Measurements from ENCODE around the gene SERPINB2. TPM values are rescaled to one million over a fixed set of nuclear protein-coding genes. Genes with fewer than 3 reads are reported as not detected.

Gene SERPINB2, protein sequence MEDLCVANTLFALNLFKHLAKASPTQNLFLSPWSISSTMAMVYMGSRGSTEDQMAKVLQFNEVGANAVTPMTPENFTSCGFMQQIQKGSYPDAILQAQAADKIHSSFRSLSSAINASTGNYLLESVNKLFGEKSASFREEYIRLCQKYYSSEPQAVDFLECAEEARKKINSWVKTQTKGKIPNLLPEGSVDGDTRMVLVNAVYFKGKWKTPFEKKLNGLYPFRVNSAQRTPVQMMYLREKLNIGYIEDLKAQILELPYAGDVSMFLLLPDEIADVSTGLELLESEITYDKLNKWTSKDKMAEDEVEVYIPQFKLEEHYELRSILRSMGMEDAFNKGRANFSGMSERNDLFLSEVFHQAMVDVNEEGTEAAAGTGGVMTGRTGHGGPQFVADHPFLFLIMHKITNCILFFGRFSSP
- polyA plus RNA-seq (2013, experiment 1 of 2) = 0.11 TPM
- polyA plus RNA-seq (2013, experiment 2 of 2) = 0.21 TPM

DNA sequence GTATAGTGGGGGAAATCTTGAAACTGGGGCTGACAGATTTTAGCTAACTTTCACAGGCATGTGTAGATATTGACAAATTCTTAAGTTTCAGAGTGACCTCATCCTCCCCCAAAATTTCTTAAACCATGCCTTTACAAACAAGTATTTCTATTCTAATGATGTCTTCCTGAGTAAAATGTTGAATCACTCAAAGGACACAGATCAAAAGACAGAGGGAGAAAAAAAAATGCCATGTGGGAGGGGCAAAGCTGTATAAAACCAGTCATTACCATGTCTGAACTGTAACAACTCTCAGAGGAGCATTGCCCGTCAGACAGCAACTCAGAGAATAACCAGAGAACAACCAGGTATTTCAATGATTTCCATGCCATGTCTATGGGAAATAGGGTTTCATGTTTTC lies at the start of gene SERPINB2:
SERPINB2 (plus strand) TSS at position 282 of the 400 bp plus-strand sequence. CDS start 3,740 bp downstream, outside the sequence.
- DNase-seq = no peak
- Histone ChIP-seq H2BK5ac (ENCODE audit: low read depth, low read length, poor library complexity, severe bottlenecking) (no peak within 1 kb of the TSS), H2BK120ac (ENCODE audit: low read depth, low read length) (no peak within 1 kb of the TSS), H3K36me3 (ENCODE audit: control insufficient read depth in 1 of 2, insufficient read depth in 2 of 2, low read depth in 1 of 2, low read length in 2 of 2) (no peaks in the 10 kb centered on the region), H4K8ac (ENCODE audit: low read length) (no peak within 1 kb of the TSS), H3K4ac (ENCODE audit: low read depth in 1 of 2, low read length in 2 of 2) (no peak within 1 kb of the TSS), H3K27me3 (ENCODE audit: control insufficient read depth in 1 of 2, insufficient read depth in 1 of 2, low read length in 2 of 2) (no peaks in the 10 kb centered on the region), H4K91ac (ENCODE audit: low read length) (no peak within 1 kb of the TSS), H3K18ac (ENCODE audit: low read depth in 1 of 2, low read length in 2 of 2) (no peak within 1 kb of the TSS), H2BK12ac (ENCODE audit: low read length in 2 of 2) (no peak within 1 kb of the TSS), H3K27ac (ENCODE audit: low read length, poor library complexity, severe bottlenecking) (no peak within 1 kb of the TSS), H3K23ac (ENCODE audit: low read length in 2 of 2) (no peak within 1 kb of the TSS), H3K9me3 (ENCODE audit: control insufficient read depth, low read length) (no peaks in the 10 kb centered on the region), H3K9ac (ENCODE audit: low read length) (peak within 1 kb of the TSS; percentile 33), H2AFZ (ENCODE audit: low read depth, low read length) (no peak within 1 kb of the TSS), H3K4me1 (ENCODE audit: control insufficient read depth, insufficient read depth, low read depth, low read length) (peaks cover 2% of the 10 kb centered on the region), H2AK5ac (ENCODE audit: low read length, severe bottlenecking) (no peak within 1 kb of the TSS), H3K14ac (ENCODE audit: low read length in 2 of 2) (no peak within 1 kb of the TSS), H3K4me2 (ENCODE audit: low read length, poor library complexity, severe bottlenecking) (no peak within 1 kb of the TSS), H3K4me3 (ENCODE audit: insufficient read depth in 1 of 2, low read depth in 1 of 2, low read length in 2 of 2) (peak within 1 kb of the TSS in 1 of 2 experiments; percentile 15), H3K79me1 (replicated peaks; ENCODE audit: low read length, poor library complexity, severe bottlenecking) (no peaks in the 10 kb centered on the region), H2BK15ac (ENCODE audit: low read depth, poor library complexity, severe bottlenecking) (no peak within 1 kb of the TSS)
- no CpG with 5 or more reads among the region's 1 CpG for WGBS

DNA sequence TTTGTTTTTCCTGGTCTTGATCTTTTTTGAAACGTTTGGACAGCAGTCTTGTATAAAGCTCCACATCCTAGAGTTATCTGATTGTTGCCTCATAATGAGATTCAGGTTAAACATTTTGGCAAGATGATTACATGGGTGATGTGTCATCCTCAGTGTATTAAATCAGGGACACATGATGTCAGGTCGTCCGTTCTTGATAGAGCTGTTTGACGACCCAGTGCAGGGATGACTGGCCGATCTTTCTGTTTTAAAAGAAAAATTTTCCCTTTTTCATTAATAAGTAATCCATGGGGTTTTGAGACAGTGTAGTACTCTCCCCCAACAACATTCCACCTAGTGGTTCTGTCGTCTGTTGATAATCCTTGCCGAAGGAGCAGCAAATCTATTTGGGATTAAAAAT lies 44.5 kb upstream of the SERPINB2 start:
- Histone ChIP-seq H4K91ac (ENCODE audit: low read length) (no peak overlapping the region), H3K4me1 (ENCODE audit: control insufficient read depth, insufficient read depth, low read depth, low read length) (no peaks in the 10 kb centered on the region), H4K8ac (ENCODE audit: low read length) (no peak overlapping the region), H3K18ac (ENCODE audit: low read depth in 1 of 2, low read length in 2 of 2) (no peak overlapping the region), H3K27ac (ENCODE audit: low read length, poor library complexity, severe bottlenecking) (no peak overlapping the region), H3K4ac (ENCODE audit: low read depth in 1 of 2, low read length in 2 of 2) (no peak overlapping the region), H3K23ac (ENCODE audit: low read length in 2 of 2) (no peak overlapping the region), H2BK12ac (ENCODE audit: low read length in 2 of 2) (no peak overlapping the region), H3K79me1 (replicated peaks; ENCODE audit: low read length, poor library complexity, severe bottlenecking) (no peaks in the 10 kb centered on the region), H2BK15ac (ENCODE audit: low read depth, poor library complexity, severe bottlenecking) (no peak overlapping the region), H3K9me3 (ENCODE audit: control insufficient read depth, low read length) (no peaks in the 10 kb centered on the region), H3K36me3 (ENCODE audit: control insufficient read depth in 1 of 2, insufficient read depth in 2 of 2, low read depth in 1 of 2, low read length in 2 of 2) (no peaks in the 10 kb centered on the region), H2BK5ac (ENCODE audit: low read depth, low read length, poor library complexity, severe bottlenecking) (no peak overlapping the region), H3K4me2 (ENCODE audit: low read length, poor library complexity, severe bottlenecking) (no peak overlapping the region), H2AFZ (ENCODE audit: low read depth, low read length) (no peak overlapping the region), H3K14ac (ENCODE audit: low read length in 2 of 2) (no peak overlapping the region), H2AK5ac (ENCODE audit: low read length, severe bottlenecking) (no peak overlapping the region), H3K4me3 (ENCODE audit: insufficient read depth in 1 of 2, low read depth in 1 of 2, low read length in 2 of 2) (no peak overlapping the region), H3K27me3 (ENCODE audit: control insufficient read depth in 1 of 2, insufficient read depth in 1 of 2, low read length in 2 of 2) (peaks cover 0 to 4% of the 10 kb centered on the region in 2 experiments), H3K9ac (ENCODE audit: low read length) (no peak overlapping the region), H2BK120ac (ENCODE audit: low read depth, low read length) (no peak overlapping the region)
- DNase-seq = no peak
- WGBS = 71% methylated on average over 6 of the region's 7 CpGs

DNA sequence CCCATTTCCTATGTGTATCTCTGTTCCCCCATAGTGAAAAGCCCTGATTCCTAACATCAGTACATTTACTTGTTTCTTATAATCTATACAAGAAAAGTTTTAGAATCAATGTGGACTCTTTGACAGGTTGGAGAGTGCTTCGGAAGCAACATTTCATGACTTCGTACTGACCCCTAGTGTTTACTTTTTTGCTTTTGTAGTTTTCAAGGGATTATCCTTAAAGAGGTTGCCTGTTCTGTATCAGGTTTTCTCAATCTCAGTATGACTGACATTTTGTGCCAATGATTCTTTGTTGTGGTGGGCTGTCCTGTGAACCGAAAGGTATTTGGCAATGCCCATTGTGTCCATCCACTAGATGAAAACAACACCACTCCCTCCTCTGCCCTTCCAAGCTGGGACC lies 43.3 kb upstream of the SERPINB2 start:
- Histone ChIP-seq H3K9me3 (ENCODE audit: control insufficient read depth, low read length) (no peaks in the 10 kb centered on the region), H3K4me1 (ENCODE audit: control insufficient read depth, insufficient read depth, low read depth, low read length) (no peaks in the 10 kb centered on the region), H3K4ac (ENCODE audit: low read depth in 1 of 2, low read length in 2 of 2) (no peak overlapping the region), H3K18ac (ENCODE audit: low read depth in 1 of 2, low read length in 2 of 2) (no peak overlapping the region), H4K91ac (ENCODE audit: low read length) (no peak overlapping the region), H2BK15ac (ENCODE audit: low read depth, poor library complexity, severe bottlenecking) (no peak overlapping the region), H3K27me3 (ENCODE audit: control insufficient read depth in 1 of 2, insufficient read depth in 1 of 2, low read length in 2 of 2) (peaks cover 0 to 4% of the 10 kb centered on the region in 2 experiments), H2BK5ac (ENCODE audit: low read depth, low read length, poor library complexity, severe bottlenecking) (no peak overlapping the region), H2AFZ (ENCODE audit: low read depth, low read length) (no peak overlapping the region), H3K4me3 (ENCODE audit: insufficient read depth in 1 of 2, low read depth in 1 of 2, low read length in 2 of 2) (no peak overlapping the region), H4K8ac (ENCODE audit: low read length) (no peak overlapping the region), H3K36me3 (ENCODE audit: control insufficient read depth in 1 of 2, insufficient read depth in 2 of 2, low read depth in 1 of 2, low read length in 2 of 2) (no peaks in the 10 kb centered on the region), H3K79me1 (replicated peaks; ENCODE audit: low read length, poor library complexity, severe bottlenecking) (no peaks in the 10 kb centered on the region), H3K14ac (ENCODE audit: low read length in 2 of 2) (no peak overlapping the region), H2BK120ac (ENCODE audit: low read depth, low read length) (no peak overlapping the region), H3K27ac (ENCODE audit: low read length, poor library complexity, severe bottlenecking) (no peak overlapping the region), H3K9ac (ENCODE audit: low read length) (no peak overlapping the region), H3K23ac (ENCODE audit: low read length in 2 of 2) (no peak overlapping the region), H2BK12ac (ENCODE audit: low read length in 2 of 2) (no peak overlapping the region), H2AK5ac (ENCODE audit: low read length, severe bottlenecking) (no peak overlapping the region), H3K4me2 (ENCODE audit: low read length, poor library complexity, severe bottlenecking) (no peak overlapping the region)
- WGBS = 6% methylated on average over 2 of the region's 3 CpGs
- DNase-seq = peak; percentile 35

DNA sequence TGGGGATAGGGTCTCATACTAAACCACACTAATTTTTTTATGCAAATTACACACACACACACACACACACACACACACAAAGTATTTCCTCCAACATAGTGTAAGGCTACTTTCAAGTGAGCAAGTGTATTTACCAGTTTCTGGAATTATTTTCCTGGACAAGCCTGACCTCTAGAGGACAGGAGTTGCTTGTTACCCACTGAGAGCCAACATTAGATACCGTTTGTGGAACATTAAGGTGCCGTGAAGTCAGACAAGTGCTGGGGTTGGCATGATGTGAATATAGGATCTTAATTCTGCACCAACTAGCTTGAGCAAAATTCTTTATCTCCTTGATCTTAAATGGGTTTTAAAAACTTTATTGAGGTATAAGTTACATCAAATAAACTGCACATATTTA lies 39.3 kb upstream of the SERPINB2 start:
- 0% methylated on average over 2 of the region's 2 CpGs for WGBS
- H2BK12ac ChIP-seq (ENCODE audit: low read length in 2 of 2) = no peak overlapping the region
- H2AK5ac ChIP-seq (ENCODE audit: low read length, severe bottlenecking) = no peak overlapping the region
- no peak overlapping the region for H3K4me3 ChIP-seq (ENCODE audit: insufficient read depth in 1 of 2, low read depth in 1 of 2, low read length in 2 of 2)
- no peak overlapping the region for H3K4ac ChIP-seq (ENCODE audit: low read depth in 1 of 2, low read length in 2 of 2)
- no peak overlapping the region for H3K4me2 ChIP-seq (ENCODE audit: low read length, poor library complexity, severe bottlenecking)
- H3K14ac ChIP-seq (ENCODE audit: low read length in 2 of 2) = no peak overlapping the region
- H3K9me3 ChIP-seq (ENCODE audit: control insufficient read depth, low read length) = no peaks in the 10 kb centered on the region
- H2BK15ac ChIP-seq (ENCODE audit: low read depth, poor library complexity, severe bottlenecking) = no peak overlapping the region
- no peaks in the 10 kb centered on the region for H3K4me1 ChIP-seq (ENCODE audit: control insufficient read depth, insufficient read depth, low read depth, low read length)
- H3K9ac ChIP-seq (ENCODE audit: low read length) = no peak overlapping the region
- H3K79me1 ChIP-seq (replicated peaks; ENCODE audit: low read length, poor library complexity, severe bottlenecking) = no peaks in the 10 kb centered on the region
- no peak overlapping the region for H4K8ac ChIP-seq (ENCODE audit: low read length)
- H2AFZ ChIP-seq (ENCODE audit: low read depth, low read length) = no peak overlapping the region
- no peak overlapping the region for H2BK120ac ChIP-seq (ENCODE audit: low read depth, low read length)
- H2BK5ac ChIP-seq (ENCODE audit: low read depth, low read length, poor library complexity, severe bottlenecking) = no peak overlapping the region
- DNase-seq = peak; percentile 64
- H3K27me3 ChIP-seq (ENCODE audit: control insufficient read depth in 1 of 2, insufficient read depth in 1 of 2, low read length in 2 of 2) = peaks cover 0 to 4% of the 10 kb centered on the region in 2 experiments
- no peak overlapping the region for H3K27ac ChIP-seq (ENCODE audit: low read length, poor library complexity, severe bottlenecking)
- H3K18ac ChIP-seq (ENCODE audit: low read depth in 1 of 2, low read length in 2 of 2) = no peak overlapping the region
- no peaks in the 10 kb centered on the region for H3K36me3 ChIP-seq (ENCODE audit: control insufficient read depth in 1 of 2, insufficient read depth in 2 of 2, low read depth in 1 of 2, low read length in 2 of 2)
- H4K91ac ChIP-seq (ENCODE audit: low read length) = no peak overlapping the region
- no peak overlapping the region for H3K23ac ChIP-seq (ENCODE audit: low read length in 2 of 2)
